Spinal cord (tissue), 10 donors: Measurements from ENCODE around the gene GRK3. TPM values are rescaled to one million over a fixed set of nuclear protein-coding genes. Genes with fewer than 3 reads are reported as not detected.
"Not testable (repeated sequence)": the region's sequence is repeated elsewhere in the genome, so short reads cannot be mapped to it uniquely, and the experiment has no call there.

Source experiments
- DNase-seq, 6 donors: peaks; one replicate each; pipeline versions ENCODE4 v3.0.0 to v3.0.0-alpha.2; 2013 to 2015; ENCODE audit warnings: low spot score in 6 of 6, low read depth in 4 of 6
- H3K27ac ChIP-seq: one replicate; pipeline ENCODE4 v1.5.1; 2013; ENCODE audit warnings: low read depth, low read length, control low read depth
- H3K27me3 ChIP-seq: one replicate; pipeline ENCODE4 v1.6.1; 2013; ENCODE audit warnings: low read length; ENCODE audit not compliant: control insufficient read depth, insufficient read depth
- H3K36me3 ChIP-seq: one replicate; pipeline ENCODE4 v1.6.1; 2013; ENCODE audit warnings: low read length; ENCODE audit not compliant: control insufficient read depth, insufficient read depth
- H3K4me1 ChIP-seq: one replicate; pipeline ENCODE4 v1.6.1; 2013; ENCODE audit warnings: low read length; ENCODE audit not compliant: control insufficient read depth, insufficient read depth
- H3K4me3 ChIP-seq: one replicate; pipeline ENCODE4 v1.5.1; 2013; ENCODE audit warnings: low read depth, low read length, control low read depth
- H3K9me3 ChIP-seq: one replicate; pipeline ENCODE4 v1.6.1; 2013; ENCODE audit warnings: low read length; ENCODE audit not compliant: control insufficient read depth, insufficient read depth
- WGBS: methylation state at CpG from one replicate; pipeline ENCODE4 v1.1.5; 2013; ENCODE audit warnings: missing lambda C conversion rate; ENCODE audit not compliant: insufficient coverage; 5-methylcytosine and 5-hydroxymethylcytosine counted together
- polyA plus RNA-seq, 2 donors: library from polyadenylated mRNA; unstranded; fragments of 120-200 nt; gene quantifications; one replicate each; pipeline ENCODE4 v1.2.1, GENCODE V29; 2013; ENCODE audit not compliant: insufficient read length in 2 of 2
- total RNA-seq, 2 donors: library from RNA; depleted of rRNA in 1 of 2; stranded (reverse); fragments of 120-200 nt in 1 of 2; fragments of >200 nt in 1 of 2; gene quantifications; one replicate each; pipeline versions ENCODE4 v1.2.3 to v1.2.4, GENCODE V29; 2013 to 2014
- donor health status: healthy.

The GRK3 gene
- total and polyA plus RNA-seq, 4 donors, result 13.6 to 33.7 (median 31.8) TPM

GRCh38 chr22:25708430-25708829, 144.0 kb downstream of the GRK3 start:
- not testable (repeated sequence) for DNase-seq, H3K9me3 ChIP-seq
- 94% methylated on average over 5 of the region's 6 CpGs for WGBS

GRCh38 chr22:25709758-25710157, 145.3 kb downstream of the GRK3 start:
- WGBS, result 87% methylated on average over 5 of the region's 6 CpGs
- no peaks in the 10 kb centered on the region for H3K27me3 ChIP-seq
- DNase-seq, result no peak
- no peaks in the 10 kb centered on the region for H3K9me3 ChIP-seq
- peaks cover 15% of the 10 kb centered on the region for H3K36me3 ChIP-seq
- no peaks in the 10 kb centered on the region for H3K4me1 ChIP-seq
- no peak overlapping the region for H3K4me3 ChIP-seq
- H3K27ac ChIP-seq, result no peak overlapping the region

More at GRCh38 chr22:25708430-25708829, 144.0 kb downstream of the GRK3 start:
- H3K27me3 ChIP-seq, H3K4me3 ChIP-seq, H3K27ac ChIP-seq, H3K4me1 ChIP-seq: not testable (repeated sequence)
- peaks cover 18% of the 10 kb centered on the region for H3K36me3 ChIP-seq

GRCh38 chr22:25710501-25710900, 146.0 kb downstream of the GRK3 start:
- no peaks in the 10 kb centered on the region for H3K4me1 ChIP-seq
- no peak overlapping the region for H3K4me3 ChIP-seq
- H3K9me3 ChIP-seq, result no peaks in the 10 kb centered on the region
- no peak overlapping the region for H3K27ac ChIP-seq
- peaks cover 20% of the 10 kb centered on the region for H3K36me3 ChIP-seq
- no peak for DNase-seq
- no peaks in the 10 kb centered on the region for H3K27me3 ChIP-seq
- 87% methylated on average over 5 of the region's 7 CpGs for WGBS

- H3K36me3 ChIP-seq, result peaks cover 22% of the 10 kb centered on the region
- WGBS, result 75% methylated on average over 1 of the region's 6 CpGs
Observed at GRCh38 chr22:25711491-25711890, 147.0 kb downstream of the GRK3 start.

GRCh38 chr22:25712661-25713400, 148.4 kb downstream of the GRK3 start:
- Histone ChIP-seq H3K9me3 (no peaks in the 10 kb centered on the region), H3K27ac (no peak overlapping the region), H3K36me3 (peaks cover 22% of the 10 kb centered on the region), H3K27me3 (no peaks in the 10 kb centered on the region), H3K4me3 (no peak overlapping the region), H3K4me1 (no peaks in the 10 kb centered on the region)
- no peak for DNase-seq
- WGBS, result 93% methylated on average over 2 of the region's 7 CpGs

More at GRCh38 chr22:25711491-25711890, 147.0 kb downstream of the GRK3 start:
- no peak for DNase-seq
- Histone ChIP-seq H3K4me3 (no peak overlapping the region), H3K27me3 (no peaks in the 10 kb centered on the region), H3K9me3 (no peaks in the 10 kb centered on the region), H3K4me1 (no peaks in the 10 kb centered on the region), H3K27ac (no peak overlapping the region)

GRCh38 chr22:25714070-25714469, 149.6 kb downstream of the GRK3 start:
- no peaks in the 10 kb centered on the region for H3K4me1 ChIP-seq
- no peak overlapping the region for H3K27ac ChIP-seq
- no peaks in the 10 kb centered on the region for H3K9me3 ChIP-seq
- H3K27me3 ChIP-seq, result no peaks in the 10 kb centered on the region
- DNase-seq, result no peak
- no peak overlapping the region for H3K4me3 ChIP-seq
- 95% methylated on average over 2 of the region's 7 CpGs for WGBS
- H3K36me3 ChIP-seq, result peaks cover 16% of the 10 kb centered on the region

GRCh38 chr22:25714739-25715138, 150.3 kb downstream of the GRK3 start:
- Histone ChIP-seq H3K36me3 (peaks cover 16% of the 10 kb centered on the region), H3K4me3 (no peak overlapping the region)

GRCh38 chr22:25716637-25717036, 152.2 kb downstream of the GRK3 start:
- no peaks in the 10 kb centered on the region for H3K4me1 ChIP-seq
- 85% methylated on average over 8 of the region's 10 CpGs for WGBS
- no peaks in the 10 kb centered on the region for H3K9me3 ChIP-seq

More at GRCh38 chr22:25714739-25715138, 150.3 kb downstream of the GRK3 start:
- H3K9me3 ChIP-seq, result no peaks in the 10 kb centered on the region
- no peak for DNase-seq
- H3K27me3 ChIP-seq, result no peaks in the 10 kb centered on the region
- no peak overlapping the region for H3K27ac ChIP-seq
- H3K4me1 ChIP-seq, result no peaks in the 10 kb centered on the region
- 100% methylated on average over 3 of the region's 6 CpGs for WGBS

GRCh38 chr22:25718135-25718840, 153.8 kb downstream of the GRK3 start:
- WGBS, result no CpG with 5 or more reads among the region's 10 CpGs
- Histone ChIP-seq H3K27me3 (no peaks in the 10 kb centered on the region), H3K9me3 (no peaks in the 10 kb centered on the region), H3K4me3 (no peak overlapping the region), H3K4me1 (no peaks in the 10 kb centered on the region), H3K27ac (no peak overlapping the region), H3K36me3 (peaks cover 21% of the 10 kb centered on the region)
- DNase-seq, result peak in 1 of 6 donors; percentile 37

More at GRCh38 chr22:25716637-25717036, 152.2 kb downstream of the GRK3 start:
- no peak overlapping the region for H3K27ac ChIP-seq
- DNase-seq, result no peak
- no peaks in the 10 kb centered on the region for H3K27me3 ChIP-seq
- no peak overlapping the region for H3K4me3 ChIP-seq
- H3K36me3 ChIP-seq, result peaks cover 14% of the 10 kb centered on the region
